ENCODE results near the gene SLC26A8. TPM values are rescaled to one million over a fixed set of nuclear protein-coding genes. Genes with fewer than 3 reads are reported as not detected.
"Not testable (repeated sequence)": the region's sequence is repeated elsewhere in the genome, so short reads cannot be mapped to it uniquely, and the experiment has no call there.

The SLC26A8 gene
- total RNA-seq, 1 donor from 2014 or later, result 1.2 TPM

DNA sequence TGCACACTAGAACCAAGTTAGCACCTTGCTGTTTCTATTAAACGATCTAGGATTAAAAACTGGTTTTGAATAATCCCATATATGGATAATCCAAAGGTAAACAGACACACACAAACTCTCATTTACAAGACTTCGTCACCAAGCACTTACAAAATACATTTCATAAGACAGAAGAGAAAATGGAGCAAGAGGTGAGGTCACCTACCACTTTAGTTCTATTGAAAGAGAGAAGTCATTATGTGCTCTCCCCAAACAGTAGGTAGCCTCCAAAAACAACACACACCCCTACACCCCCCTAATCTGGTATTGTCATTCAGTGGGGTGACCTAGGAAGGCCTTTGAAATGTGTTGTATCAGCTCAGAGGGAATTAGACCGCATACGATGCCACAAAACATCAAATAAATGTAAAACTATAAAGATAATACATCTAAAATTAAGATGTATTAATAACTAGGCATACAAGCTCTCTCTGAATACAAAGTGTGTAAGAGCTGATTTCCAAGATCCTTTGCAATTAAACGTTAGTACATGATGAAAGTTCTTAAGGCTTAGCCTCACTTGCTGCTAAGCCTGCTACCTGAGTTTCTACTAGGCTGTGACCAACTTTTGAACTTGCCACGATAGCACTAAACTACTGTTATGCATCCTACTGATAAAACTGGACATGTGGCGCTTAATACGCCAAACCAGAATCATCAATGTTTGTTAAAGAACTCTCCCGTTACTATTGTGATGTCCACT is 105.2 kb downstream of the SLC26A8 start:
- Histone ChIP-seq H3K9me3 (no peaks in the 10 kb centered on the region), H3K4me1 (peaks cover 31% of the 10 kb centered on the region), H3K36me3 (peaks cover 12% of the 10 kb centered on the region), H3K4me3 (peak overlapping the region; percentile 66), H3K27ac (peak overlapping the region; percentile 79), H3K27me3 (ENCODE audit: low read depth) (no peaks in the 10 kb centered on the region)
- TF ChIP-seq, protein P1, sequence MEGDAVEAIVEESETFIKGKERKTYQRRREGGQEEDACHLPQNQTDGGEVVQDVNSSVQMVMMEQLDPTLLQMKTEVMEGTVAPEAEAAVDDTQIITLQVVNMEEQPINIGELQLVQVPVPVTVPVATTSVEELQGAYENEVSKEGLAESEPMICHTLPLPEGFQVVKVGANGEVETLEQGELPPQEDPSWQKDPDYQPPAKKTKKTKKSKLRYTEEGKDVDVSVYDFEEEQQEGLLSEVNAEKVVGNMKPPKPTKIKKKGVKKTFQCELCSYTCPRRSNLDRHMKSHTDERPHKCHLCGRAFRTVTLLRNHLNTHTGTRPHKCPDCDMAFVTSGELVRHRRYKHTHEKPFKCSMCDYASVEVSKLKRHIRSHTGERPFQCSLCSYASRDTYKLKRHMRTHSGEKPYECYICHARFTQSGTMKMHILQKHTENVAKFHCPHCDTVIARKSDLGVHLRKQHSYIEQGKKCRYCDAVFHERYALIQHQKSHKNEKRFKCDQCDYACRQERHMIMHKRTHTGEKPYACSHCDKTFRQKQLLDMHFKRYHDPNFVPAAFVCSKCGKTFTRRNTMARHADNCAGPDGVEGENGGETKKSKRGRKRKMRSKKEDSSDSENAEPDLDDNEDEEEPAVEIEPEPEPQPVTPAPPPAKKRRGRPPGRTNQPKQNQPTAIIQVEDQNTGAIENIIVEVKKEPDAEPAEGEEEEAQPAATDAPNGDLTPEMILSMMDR (IDR thresholded peaks at IDR 0.05), result no peak
- DNase-seq, result no peak
- peak; percentile 51 to 55 for ATAC-seq
- intact Hi-C loops (cut with DNase I), result no loop called here

DNA sequence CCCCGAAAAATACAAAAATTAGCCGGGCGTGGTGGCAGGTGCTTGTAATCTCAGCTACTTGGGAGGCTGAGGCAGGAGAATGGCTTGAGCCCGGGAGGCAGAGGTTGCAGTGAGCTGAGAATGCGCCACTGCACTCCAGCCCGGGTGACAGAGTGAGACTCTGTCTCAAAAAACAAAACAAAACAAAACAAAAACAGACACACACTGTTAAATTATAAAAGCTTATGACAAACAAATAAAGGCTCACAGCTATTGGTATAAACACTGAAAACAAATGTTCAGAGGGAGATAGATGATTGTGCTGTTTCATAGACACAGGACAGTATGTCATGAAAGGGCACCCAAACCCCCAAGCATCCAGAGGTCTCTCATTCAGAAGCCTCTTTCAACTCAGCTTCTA is 107.5 kb downstream of the SLC26A8 start:
- H3K9me3 ChIP-seq; H3K27me3 ChIP-seq (ENCODE audit: low read depth); H3K4me3 ChIP-seq; ATAC-seq; intact Hi-C loops (cut with DNase I); DNase-seq; H3K27ac ChIP-seq: not testable (repeated sequence)
- Histone ChIP-seq H3K36me3 (peaks cover 24% of the 10 kb centered on the region), H3K4me1 (peaks cover 28% of the 10 kb centered on the region)

DNA sequence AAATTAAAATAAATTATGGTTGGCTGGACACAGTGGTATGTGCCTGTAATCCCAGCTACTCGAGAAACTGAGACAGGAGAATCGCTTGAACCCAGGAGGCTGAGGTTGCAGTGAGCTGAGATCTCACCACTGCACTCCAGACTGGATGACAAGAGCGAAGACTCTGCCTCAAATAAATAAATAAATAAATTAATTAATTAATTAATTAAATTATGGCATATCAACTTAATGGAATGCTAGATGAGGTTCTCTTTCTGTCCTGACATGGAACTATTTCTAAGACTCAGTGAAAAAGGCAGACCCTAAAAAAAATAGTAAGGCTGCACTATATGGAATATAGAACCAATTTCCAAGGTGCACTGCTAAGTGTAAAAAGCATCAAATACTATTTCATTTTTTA is 108.4 kb downstream of the SLC26A8 start:
- intact Hi-C loops (cut with DNase I), result no loop called here

DNA sequence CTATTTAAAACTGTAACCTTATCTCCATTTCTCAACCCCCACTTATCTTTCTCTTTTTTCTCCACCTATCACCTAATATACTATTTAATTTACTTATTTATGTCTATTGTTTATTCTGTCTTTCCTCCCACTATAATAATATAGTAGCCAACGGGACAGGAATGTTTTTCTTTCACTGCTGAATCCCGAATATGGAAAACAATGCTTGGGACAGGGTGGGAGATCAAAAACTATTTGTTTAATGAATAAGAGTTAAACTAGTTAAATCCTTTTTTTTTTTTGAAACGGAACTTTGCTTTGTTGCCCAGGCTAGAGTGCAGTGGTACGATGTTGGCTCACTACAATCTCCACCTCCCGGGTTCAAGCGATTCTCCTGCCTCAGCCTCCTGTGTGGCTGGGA is 109.9 kb downstream of the SLC26A8 start:
- ATAC-seq, result no peak
- TF ChIP-seq, protein P1 (IDR thresholded peaks at IDR 0.05), result no peak
- DNase-seq, result no peak
- intact Hi-C loops (cut with DNase I), result no loop called here
- Histone ChIP-seq H3K4me1 (peaks cover 15% of the 10 kb centered on the region), H3K36me3 (peaks cover 24% of the 10 kb centered on the region), H3K27ac (no peak overlapping the region), H3K9me3 (no peaks in the 10 kb centered on the region), H3K27me3 (ENCODE audit: low read depth) (no peaks in the 10 kb centered on the region), H3K4me3 (no peak overlapping the region)

More for the DNA sequence above, 108.4 kb downstream of the SLC26A8 start:
- H3K4me3 ChIP-seq, result no peak overlapping the region
- H3K27ac ChIP-seq, result no peak overlapping the region
- TF ChIP-seq, protein P1 (IDR thresholded peaks at IDR 0.05), result no peak
- ATAC-seq (no peak), DNase-seq (no peak)
- peaks cover 24% of the 10 kb centered on the region for H3K36me3 ChIP-seq
- no peaks in the 10 kb centered on the region for H3K27me3 ChIP-seq (ENCODE audit: low read depth)
- peaks cover 20% of the 10 kb centered on the region for H3K4me1 ChIP-seq
- H3K9me3 ChIP-seq, result no peaks in the 10 kb centered on the region

DNA sequence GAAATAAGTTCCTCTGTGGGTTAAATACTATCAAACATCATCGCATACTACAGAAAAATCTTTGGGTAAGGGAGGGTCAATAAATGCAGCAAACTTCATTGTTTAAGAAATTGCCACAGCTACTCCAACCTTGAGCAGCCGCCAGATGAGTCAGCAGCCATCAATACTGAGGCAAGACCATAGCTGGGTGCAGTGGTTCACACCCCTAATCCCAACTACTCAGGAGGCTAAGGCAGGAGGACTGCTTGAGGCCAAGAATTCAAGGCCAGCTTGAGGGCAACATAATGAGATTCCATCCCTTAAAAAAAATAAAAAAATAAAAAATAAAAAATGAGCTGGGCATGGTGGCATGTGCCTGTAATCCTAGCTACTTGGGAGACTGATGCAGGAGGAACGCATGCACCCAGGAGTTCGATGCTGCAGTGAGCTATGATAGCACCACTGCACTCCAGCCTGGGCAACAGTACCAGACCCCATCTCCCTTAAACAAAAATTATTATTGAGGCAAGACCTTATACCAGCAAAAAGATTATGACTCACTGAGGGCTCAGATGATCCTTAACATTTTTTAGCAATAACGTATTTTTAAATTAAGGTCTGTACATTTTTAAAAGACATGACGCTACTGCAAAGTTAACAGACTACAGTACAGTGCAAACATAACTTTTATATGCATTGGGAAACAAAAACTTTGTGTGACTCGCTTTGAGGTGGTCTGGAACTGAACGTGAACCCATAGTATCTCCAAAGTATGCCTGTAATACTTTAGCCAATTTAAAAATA is 112.4 kb downstream of the SLC26A8 start:
- H3K27me3 ChIP-seq (ENCODE audit: low read depth), result no peaks in the 10 kb centered on the region
- ATAC-seq, result no peak
- H3K36me3 ChIP-seq, result peaks cover 24% of the 10 kb centered on the region
- H3K27ac ChIP-seq, result no peak overlapping the region
- TF ChIP-seq, protein P1 (IDR thresholded peaks at IDR 0.05), result no peak
- no peak for DNase-seq
- intact Hi-C loops (cut with DNase I), result no loop called here
- H3K4me3 ChIP-seq, result no peak overlapping the region
- H3K4me1 ChIP-seq, result no peaks in the 10 kb centered on the region
- peaks cover 9% of the 10 kb centered on the region for H3K9me3 ChIP-seq

DNA sequence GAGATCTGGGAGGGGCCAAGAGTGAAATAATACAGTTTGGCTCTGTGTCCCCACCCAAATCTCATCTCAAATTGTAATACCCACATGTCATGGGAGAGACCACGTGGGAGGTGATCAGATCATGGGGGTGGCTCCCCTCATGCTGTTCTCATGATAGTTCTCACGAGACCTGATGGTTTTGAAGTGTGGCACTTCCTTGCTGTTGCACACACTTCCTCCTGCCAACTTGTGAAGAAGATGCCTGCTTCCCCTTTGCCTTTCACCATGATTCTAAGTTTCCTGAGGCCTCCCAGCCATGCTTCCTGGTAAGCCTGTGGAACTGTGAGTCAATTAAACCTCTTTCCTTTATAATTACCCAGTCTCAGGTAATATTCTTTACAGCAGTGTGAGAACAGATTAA is 114.9 kb downstream of the SLC26A8 start:
- H3K27ac ChIP-seq; ATAC-seq; intact Hi-C loops (cut with DNase I); H3K9me3 ChIP-seq; H3K27me3 ChIP-seq (ENCODE audit: low read depth); H3K4me3 ChIP-seq; H3K4me1 ChIP-seq; DNase-seq: not testable (repeated sequence)
- peaks cover 13% of the 10 kb centered on the region for H3K36me3 ChIP-seq

DNA sequence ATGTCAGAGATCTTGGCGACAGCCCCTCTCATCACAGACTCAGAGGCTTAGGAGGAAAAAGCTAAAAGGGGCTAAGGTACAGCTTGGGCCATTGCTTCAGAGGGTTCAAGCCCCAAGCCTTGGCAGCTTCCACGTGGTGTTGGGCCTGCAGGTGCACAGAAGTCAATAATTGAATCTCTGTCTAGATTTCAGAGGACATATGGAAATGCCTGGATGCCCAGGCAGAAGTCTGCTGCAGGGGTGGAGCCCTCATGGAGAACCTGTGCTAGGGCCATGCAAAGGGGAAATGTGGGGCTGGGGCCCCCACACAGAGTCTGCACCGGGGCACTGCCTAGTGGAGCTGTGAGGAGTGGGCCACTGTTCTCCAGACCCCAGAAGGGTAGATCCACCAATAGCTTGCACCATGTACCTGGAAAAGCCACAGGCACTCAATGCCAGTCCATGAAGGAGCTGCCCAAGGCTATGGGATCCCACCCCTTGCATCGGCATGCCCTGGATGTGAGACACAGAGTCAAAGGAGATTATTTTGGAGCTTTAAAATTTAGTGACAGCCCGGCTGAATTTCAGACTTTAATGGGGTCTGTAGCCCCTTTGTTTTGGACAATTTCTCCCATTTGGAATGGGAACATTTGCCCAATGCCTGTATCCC is 115.6 kb downstream of the SLC26A8 start:
- intact Hi-C loops (cut with DNase I); H3K4me3 ChIP-seq; H3K9me3 ChIP-seq; DNase-seq; H3K27ac ChIP-seq; H3K27me3 ChIP-seq (ENCODE audit: low read depth); H3K4me1 ChIP-seq; ATAC-seq: not testable (repeated sequence)
- H3K36me3 ChIP-seq, result peaks cover 19% of the 10 kb centered on the region

Measured in lower lobe of right lung (tissue), 2 donors.